K562 (cell line): ENCODE results near the gene ZNF816. TPM values are rescaled to one million over a fixed set of nuclear protein-coding genes. Genes with fewer than 3 reads are reported as not detected.

Source experiments
- ATF1 ChIP-seq, 2 experiments: fragments of 450-650 bp in 1 of 2; IDR thresholded peaks; 2 replicates each; pipeline ENCODE4 v1.6.1; 2016; ENCODE audit warnings: missing compliant biosample characterization in 1 of 2, missing genetic modification characterization in 1 of 2
- BCLAF1 ChIP-seq, 2 experiments: fragments of 450-650 bp in 1 of 2; IDR thresholded peaks; 2 replicates each; pipeline ENCODE4 v1.6.1; 2011 to 2017; ENCODE audit warnings: low read depth in 2 of 2, antibody characterized with exemption in 1 of 2, borderline replicate concordance in 1 of 2, low read length in 1 of 2, mild to moderate bottlenecking in 1 of 2, mixed read lengths in 1 of 2; ENCODE audit not compliant: control insufficient read depth in 1 of 2
- GATAD2A ChIP-seq: fragments of 450-650 bp; IDR thresholded peaks from 2 replicates; pipeline ENCODE4 v1.6.1; 2017
- JUN ChIP-seq, 2 experiments: sonication (generic) in 1 of 2; formaldehyde crosslinking in 1 of 2; IDR thresholded peaks; 2 replicates each; pipeline versions ENCODE4 v1.6.1 to v1.8.0; 2012 to 2022; ENCODE audit warnings: borderline replicate concordance in 2 of 2, mild to moderate bottlenecking in 2 of 2, improper control_type of control experiment in 1 of 2, low read depth in 1 of 2, low read length in 1 of 2, missing genetic modification reagents in 1 of 2
- MAZ ChIP-seq, 2 experiments: fragments of 450-650 bp in 1 of 2; sonication (generic) in 1 of 2; formaldehyde crosslinking; IDR thresholded peaks in 1 of 2; conservative IDR thresholded peaks in 1 of 2; 2 replicates each; pipeline versions ENCODE4 v1.4.0 to v1.5.0; 2020; ENCODE audit warnings: mild to moderate bottlenecking in 1 of 2, missing genetic modification reagents in 1 of 2
- MCM5 ChIP-seq: fragments of 450-650 bp; IDR thresholded peaks from 2 replicates; pipeline ENCODE4 v1.6.1; 2016; ENCODE audit warnings: low read depth
- PHTF2 ChIP-seq: fragments of 250-450 bp; sonication (Bioruptor Pico); IDR thresholded peaks from 2 replicates; pipeline ENCODE4 v1.5.0; 2021; ENCODE audit warnings: mild to moderate bottlenecking
- RFX7 ChIP-seq: fragments of 250-450 bp; sonication (Bioruptor Pico); IDR thresholded peaks from 2 replicates; pipeline ENCODE4 v1.5.1; 2021; ENCODE audit warnings: mild to moderate bottlenecking
- SMAD1 ChIP-seq: fragments of 150-350 bp; IDR thresholded peaks from 2 replicates; pipeline ENCODE4 v1.6.1; 2014; ENCODE audit warnings: low read length, low read depth; ENCODE audit not compliant: partially characterized antibody
- TBP ChIP-seq: optimal IDR thresholded peaks from 2 replicates; pipeline ENCODE3; 2011; ENCODE audit warnings: low read depth, low read length, improper control_type of control experiment
- TEAD2 ChIP-seq: fragments of 450-650 bp; IDR thresholded peaks from 2 replicates; pipeline ENCODE4 v1.6.1; 2016; ENCODE audit warnings: missing genetic modification characterization, control low read depth, missing compliant biosample characterization
- ZKSCAN8 ChIP-seq: fragments of 200-800 bp; sonication (Bioruptor generic); IDR thresholded peaks from 2 replicates; pipeline ENCODE4 v1.6.1; 2016; ENCODE audit warnings: missing genetic modification characterization, missing compliant biosample characterization
- ZNF175 ChIP-seq: fragments of 200-800 bp; sonication (Bioruptor generic); IDR thresholded peaks from 2 replicates; pipeline ENCODE4 v1.6.1; 2016; ENCODE audit warnings: low read depth, mild to moderate bottlenecking, missing genetic modification characterization, missing compliant biosample characterization
- ZNF449 ChIP-seq: fragments of 250-450 bp; sonication (Bioruptor Pico); IDR thresholded peaks from 2 replicates; pipeline ENCODE4 v1.8.0; 2022; ENCODE audit warnings: moderate library complexity, mild to moderate bottlenecking, inconsistent platforms
- ZNF609 ChIP-seq: sonication (generic); formaldehyde crosslinking; IDR thresholded peaks from 2 replicates; pipeline ENCODE4 v1.8.1; 2023; ENCODE audit warnings: missing genetic modification reagents, mild to moderate bottlenecking, borderline replicate concordance
- polyA plus RNA-seq, 8 experiments: library from polyadenylated mRNA; depleted of rRNA in 4 of 8; stranded (reverse) in 5 of 8; unstranded in 3 of 8; fragments of >200 nt; fragmentation: Nextera tagmentation in 2 of 8; fragmentation: Illumina TruSeq in 1 of 8; extraction: Ambion mirVana in 2 of 8; extraction: Trizol in 1 of 8; gene quantifications; 2 replicates each; pipeline versions ENCODE4 v1.2.1 to v1.2.3, GENCODE V29; 2011 to 2014; ENCODE audit warnings: inconsistent platforms in 1 of 8, missing spikeins in 1 of 8
- total RNA-seq, 7 experiments: library from RNA; depleted of rRNA in 6 of 7; stranded (reverse); fragments of >200 nt in 6 of 7; fragmentation: Illumina TruSeq in 2 of 7; extraction: Trizol in 2 of 7; gene quantifications; 2 replicates each; pipeline versions ENCODE4 v1.2.1 to v1.2.3, GENCODE V29; 2011 to 2021; ENCODE audit warnings: low replicate concordance in 1 of 7

The ZNF816 gene
- total and polyA plus RNA-seq, 9 of the 15 experiments (the other 6 are each of a cell fraction or from before 2014, with no cell fraction given): 8.6 to 23.4 (median 13.0) TPM

GRCh38 chr19:52942386-52943133 lies 20.1 kb downstream of the ZNF816 start (continued):
- no peak for TF ChIP-seq ZNF609 (CRISPR knock-in tag)
- TF ChIP-seq BCLAF1 (IDR thresholded peaks at IDR 0.05; ENCODE audit: borderline replicate concordance in 1 of 2, control insufficient read depth in 1 of 2, low read depth in 2 of 2, low read length in 1 of 2): no peak
- peak; percentile 51; the same call in 1 of the 2 replicates for TF ChIP-seq JUN (IDR thresholded peaks at IDR 0.05; ENCODE audit: borderline replicate concordance, low read depth, low read length)
- TF ChIP-seq JUN (CRISPR knock-in tag; IDR thresholded peaks at IDR 0.05; ENCODE audit: borderline replicate concordance): no peak
- no peak for TF ChIP-seq ATF1 (CRISPR knock-in tag; IDR thresholded peaks at IDR 0.05)
- 0 out of 2 replicates have a peak, but pooled peaks have one; percentile 38 for TF ChIP-seq ATF1 (tag; IDR thresholded peaks at IDR 0.05)
- no peak for TF ChIP-seq MCM5
- no peak; a peak in 1 of 4 replicates for TF ChIP-seq MAZ (CRISPR knock-in tag; conservative IDR thresholded peaks at IDR 0.05 in 1 of 2, IDR thresholded peaks at IDR 0.05 in 1 of 2)
- no peak for TF ChIP-seq ZNF449 (CRISPR knock-in tag)
- TF ChIP-seq GATAD2A: no peak
- TF ChIP-seq PHTF2 (CRISPR knock-in tag): no peak
- TF ChIP-seq TEAD2 (tag): no peak
- TF ChIP-seq ZKSCAN8 (CRISPR knock-in tag): no peak
- no peak for TF ChIP-seq ZNF175 (CRISPR knock-in tag)
- 0 out of 2 replicates have a peak, but pooled peaks have one; percentile 32 for TF ChIP-seq RFX7
- peak; percentile 48 for TF ChIP-seq TBP
- no peak for TF ChIP-seq SMAD1
